ENCODE data around the gene KIF13A.
"Not testable (repeated sequence)": the region's sequence is repeated elsewhere in the genome, so short reads cannot be mapped to it uniquely, and the experiment has no call there.

The KIF13A gene

GRCh38 chr6:17998442-17998841, 11.0 kb upstream of the KIF13A start:
- no peak for DNase-seq (ENCODE audit: low read depth in 2 of 2)

GRCh38 chr6:17998003-17998402, 10.6 kb upstream of the KIF13A start:
- DNase-seq (ENCODE audit: low read depth in 2 of 2), result no peak

DNA sequence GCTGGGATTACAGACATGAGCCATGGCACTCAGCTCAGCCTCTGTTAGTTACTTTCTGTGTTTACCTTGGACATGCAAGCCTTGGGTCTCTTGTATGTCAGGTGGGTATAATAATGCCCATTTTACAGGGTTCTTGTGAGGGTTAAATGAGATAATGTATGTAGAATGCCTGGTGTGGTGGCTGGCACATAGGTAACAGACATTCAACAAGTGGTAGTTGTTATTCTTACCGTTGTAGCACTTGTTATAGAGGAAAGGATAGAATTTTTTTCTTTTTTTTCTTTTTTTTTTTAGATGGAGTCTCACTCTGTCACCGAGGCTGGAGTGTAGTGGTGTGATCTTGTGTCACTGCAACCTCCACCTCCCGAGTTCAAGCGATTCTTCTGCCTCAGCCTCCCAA, 8.0 kb upstream of the KIF13A start:
- no peak for DNase-seq (ENCODE audit: low read depth in 2 of 2)

- no peak for DNase-seq (ENCODE audit: low read depth in 2 of 2)
These were observed 6.6 kb upstream of the KIF13A start for GRCh38 chr6:17994019-17994418.

DNA sequence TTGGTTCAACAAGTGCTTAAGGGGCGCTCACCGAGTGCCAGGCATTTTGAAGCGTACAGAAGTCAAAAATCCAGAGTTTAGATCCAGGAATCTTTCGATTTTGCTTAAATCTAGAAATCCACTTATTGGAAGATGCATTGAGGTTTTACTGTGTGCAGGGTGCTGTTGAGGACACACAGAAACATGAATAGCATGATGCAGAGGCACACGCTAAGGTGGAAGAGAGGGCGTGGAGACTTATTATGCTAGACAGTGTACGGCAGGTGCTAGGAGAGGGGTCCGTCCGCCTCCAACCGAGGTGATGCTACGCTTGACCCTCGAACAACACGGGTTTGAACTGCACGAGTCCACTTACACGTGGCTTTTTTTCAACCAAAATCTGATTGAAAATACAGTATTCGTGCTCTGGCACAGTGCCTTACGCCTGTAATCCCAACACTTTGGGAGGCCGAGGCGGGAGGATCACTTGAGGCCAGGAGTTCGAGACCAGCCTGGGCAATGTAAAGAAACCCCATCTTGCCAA, 1.0 kb upstream of the KIF13A start:
- no peak for DNase-seq (ENCODE audit: low read depth in 2 of 2)

GRCh38 chr6:17987697-17988421, 424 bp upstream of the KIF13A start:
- no peak for DNase-seq (ENCODE audit: low read depth in 2 of 2)

DNA sequence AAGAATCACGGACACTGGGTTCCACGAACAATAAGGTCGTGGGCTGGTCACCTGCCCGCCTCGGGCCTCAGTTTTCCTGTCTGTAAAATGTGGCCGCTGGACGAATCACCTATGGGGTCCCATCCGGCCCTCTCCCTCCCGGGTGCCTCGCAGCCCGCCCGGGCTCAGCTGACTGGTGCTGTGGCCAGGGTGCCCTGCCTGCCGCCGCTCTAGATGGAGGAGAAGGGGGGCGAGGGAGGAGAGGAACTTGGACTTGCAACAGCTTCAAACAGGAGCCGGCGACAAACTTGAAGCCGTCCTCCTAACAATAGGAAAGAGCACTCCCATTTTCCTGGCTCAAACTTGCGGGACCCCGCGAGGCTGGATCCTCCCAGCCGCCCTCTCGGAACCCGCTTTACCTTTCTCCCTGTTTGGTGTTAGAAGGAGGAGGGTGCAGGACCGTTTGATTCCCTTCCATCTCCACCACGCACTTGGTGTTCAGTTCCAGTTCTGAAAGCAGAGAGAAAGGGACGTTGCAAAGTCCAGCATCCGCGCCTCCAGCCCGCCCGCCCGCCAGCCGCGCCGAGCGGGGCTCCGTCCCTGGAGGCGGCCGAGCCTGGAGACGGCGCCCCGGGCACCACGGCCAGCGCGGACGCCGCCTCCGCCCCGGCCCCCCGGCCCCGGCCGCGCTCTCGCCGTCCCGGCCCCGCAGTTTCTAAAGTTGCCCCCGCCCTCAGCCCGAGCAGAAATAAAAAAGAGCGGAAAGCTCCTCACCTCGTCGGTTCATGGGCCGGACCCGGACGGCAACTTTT, 584 bp downstream of the KIF13A start:
- DNase-seq (ENCODE audit: low read depth in 2 of 2), result no peak

DNA sequence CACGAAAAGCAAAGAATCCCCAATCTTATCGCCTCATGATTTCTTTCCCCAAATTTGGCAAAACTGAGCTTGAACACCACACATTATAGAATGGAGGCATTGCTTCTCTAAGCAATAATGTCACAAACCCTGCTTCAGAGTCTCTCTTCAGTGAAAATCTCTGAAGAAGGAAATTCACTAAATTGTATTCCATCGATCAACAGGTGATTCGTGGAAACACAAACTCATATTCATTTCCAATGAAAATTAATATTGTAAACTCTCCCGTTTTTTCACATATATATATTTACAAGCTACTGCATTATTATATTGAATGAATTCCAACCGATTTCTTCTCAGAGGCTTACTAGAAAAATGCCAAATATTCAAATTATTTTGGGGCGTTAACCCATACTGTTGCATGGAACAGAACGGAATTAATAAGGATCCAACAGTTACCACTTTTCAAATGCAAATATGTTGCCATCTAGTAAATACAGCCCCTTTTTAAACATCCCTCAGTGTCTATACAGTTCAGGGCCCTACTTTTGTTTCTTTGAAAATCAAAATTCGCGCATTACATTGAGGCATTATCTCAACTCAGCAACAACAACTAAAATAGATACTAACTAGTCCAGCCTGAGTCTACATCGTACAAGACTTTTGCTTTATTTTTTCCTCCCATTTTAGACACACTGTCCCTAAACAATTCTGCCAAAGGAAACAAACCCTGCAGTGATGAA, 1.3 kb downstream of the KIF13A start:
- no peak for DNase-seq (ENCODE audit: low read depth in 2 of 2)

DNA sequence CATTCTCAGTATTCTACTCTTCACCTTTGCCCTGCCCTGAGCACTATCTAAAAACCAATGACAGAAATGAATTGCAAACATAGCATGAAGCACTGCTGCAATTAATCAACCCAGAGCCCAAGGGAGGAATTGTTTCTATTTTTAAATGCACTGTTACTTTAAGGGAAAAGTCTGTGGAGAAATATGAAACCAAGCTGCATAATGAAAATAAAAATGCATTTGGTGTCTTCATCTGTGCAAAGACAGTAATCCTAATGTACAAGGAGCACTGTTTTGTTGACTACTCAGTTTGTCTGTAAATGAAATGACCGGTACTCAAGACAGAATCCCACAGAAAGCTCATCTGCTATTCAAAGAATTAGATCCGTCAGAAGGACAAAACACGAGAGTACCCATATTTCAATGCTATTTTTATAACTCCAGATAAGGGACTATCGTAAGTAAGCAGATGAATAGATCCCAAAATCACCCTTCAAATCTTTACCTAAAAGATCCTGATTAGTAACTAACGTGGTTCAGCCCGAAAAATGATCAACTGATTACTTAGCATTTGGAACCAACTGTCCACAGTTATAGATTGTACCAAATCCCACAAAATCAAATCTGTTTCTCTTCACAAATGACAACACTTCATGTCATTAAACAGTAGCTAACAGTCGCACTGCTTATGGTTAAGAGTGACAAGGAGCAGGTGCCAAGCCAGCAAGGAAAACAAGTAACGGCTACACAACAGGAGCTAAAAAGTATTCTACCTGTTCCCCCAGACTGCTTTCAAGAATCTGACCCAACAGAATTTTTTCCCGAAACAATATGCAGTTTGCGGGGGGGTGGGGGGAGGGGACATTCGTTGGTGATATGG, 2.4 kb downstream of the KIF13A start:
- DNase-seq (ENCODE audit: low read depth in 2 of 2), result no peak

DNA sequence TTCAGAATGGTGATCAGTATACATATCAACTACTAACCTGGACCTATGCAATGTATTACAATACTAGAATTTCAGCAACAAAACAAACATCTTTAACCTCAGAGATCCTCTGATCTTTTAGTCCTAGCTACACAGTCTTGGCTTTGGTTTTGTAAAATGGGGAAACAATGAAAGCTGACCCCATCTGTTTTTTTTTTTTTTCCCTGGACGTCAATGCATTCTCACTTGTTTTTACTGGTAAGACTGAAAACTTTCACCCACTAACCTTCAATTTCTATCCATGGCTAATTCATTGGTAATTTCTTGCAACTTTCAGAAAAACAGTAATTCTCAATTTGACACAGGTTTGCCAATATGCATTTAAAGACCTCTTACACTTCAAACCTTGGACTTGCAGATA, 3.0 kb downstream of the KIF13A start:
- no peak for DNase-seq (ENCODE audit: low read depth in 2 of 2)

GRCh38 chr6:17983730-17984129, 3.7 kb downstream of the KIF13A start:
- DNase-seq (ENCODE audit: low read depth in 2 of 2), result no peak

- DNase-seq (ENCODE audit: low read depth in 2 of 2), result no peak
These were observed 7.1 kb downstream of the KIF13A start for GRCh38 chr6:17980329-17980728.

DNA sequence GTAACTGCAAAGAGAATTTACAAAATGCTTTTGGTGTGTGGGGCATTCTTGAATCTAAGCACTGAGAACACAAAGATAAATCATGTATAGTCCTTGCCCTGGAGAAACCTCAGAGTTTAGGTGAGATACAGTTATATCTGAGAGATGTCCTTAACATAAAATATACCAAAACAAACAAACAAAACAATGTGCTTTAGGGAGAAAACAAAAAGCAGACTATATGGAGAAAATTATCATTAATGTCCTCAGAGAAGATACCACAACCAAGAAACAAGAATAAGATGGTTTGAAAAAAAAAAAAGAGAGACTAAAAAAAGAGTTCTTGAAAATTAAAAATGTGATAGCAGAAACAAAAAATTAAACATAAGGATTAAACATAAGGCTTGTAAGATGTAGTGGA, 8.0 kb downstream of the KIF13A start:
- DNase-seq (ENCODE audit: low read depth in 2 of 2), result no peak

GRCh38 chr6:17976258-17976657, 11.2 kb downstream of the KIF13A start:
- DNase-seq (ENCODE audit: low read depth in 2 of 2), result not testable (repeated sequence)

DNA sequence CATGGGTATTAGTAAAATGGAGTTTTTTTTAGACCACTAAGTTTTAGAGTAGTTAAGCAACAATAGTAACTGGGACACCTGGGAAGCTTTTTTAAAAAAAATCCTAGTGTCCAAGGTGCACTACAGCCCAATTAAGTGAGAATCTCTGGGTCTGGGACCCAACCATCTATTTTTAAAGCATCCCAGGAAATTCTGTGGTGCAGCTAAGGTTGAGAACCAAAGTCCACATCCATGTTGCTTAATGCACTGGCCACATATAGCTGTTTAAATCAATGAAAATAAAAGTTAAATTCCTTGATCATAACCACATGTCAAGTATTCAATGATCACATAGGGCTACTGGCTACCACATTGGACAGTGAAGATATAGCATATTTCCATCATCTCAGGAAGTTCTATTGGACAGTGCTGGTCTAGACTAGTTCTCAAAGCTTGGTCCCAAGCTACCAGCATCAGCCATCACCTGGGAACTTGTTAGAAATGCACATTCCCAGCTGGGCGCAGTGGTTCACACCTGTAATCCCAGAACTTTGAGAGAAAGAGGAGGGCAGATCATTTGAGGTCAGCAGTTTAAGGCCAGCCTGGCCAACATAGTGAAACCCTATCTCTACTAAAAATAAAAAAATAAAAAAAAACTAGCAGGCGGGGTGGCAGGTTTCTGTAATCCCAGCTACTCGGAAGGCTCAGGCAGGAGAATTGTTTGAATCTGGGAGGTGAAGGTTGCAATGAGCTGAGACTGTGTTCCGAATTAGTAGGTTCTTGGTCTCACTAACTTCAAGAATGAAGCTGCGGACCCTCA, 12.7 kb downstream of the KIF13A start:
- no peak for DNase-seq (ENCODE audit: low read depth in 2 of 2)

DNA sequence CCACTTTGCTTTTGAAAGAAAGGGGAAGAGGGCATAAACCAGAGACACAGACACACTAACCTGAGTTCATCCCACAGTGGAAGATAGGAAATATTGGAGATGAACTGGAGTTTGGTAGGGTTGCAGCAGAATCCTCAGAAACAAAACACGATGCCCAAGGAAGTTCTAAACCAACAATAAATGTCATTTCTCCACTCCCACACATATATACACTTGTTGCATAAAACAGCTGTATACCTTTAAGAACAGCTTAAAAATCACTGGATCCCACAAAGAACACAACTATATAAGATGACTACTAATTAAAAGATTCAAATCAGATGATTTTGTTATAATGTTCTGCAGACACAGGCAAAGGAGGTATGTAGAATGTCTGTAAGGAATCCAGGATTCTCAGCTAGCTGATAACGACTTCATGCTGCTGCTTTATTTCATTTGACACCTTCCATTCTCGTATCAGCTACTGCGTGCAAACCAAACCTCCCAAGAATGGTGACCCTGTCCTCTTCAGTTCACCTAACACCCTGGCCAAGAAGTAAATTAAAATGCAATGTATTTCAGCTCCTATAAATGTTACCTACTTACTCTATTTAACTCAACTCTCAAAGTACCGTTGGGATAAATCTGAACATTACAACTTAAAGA, 14.3 kb downstream of the KIF13A start:
- no peak for DNase-seq (ENCODE audit: low read depth in 2 of 2)

- DNase-seq (ENCODE audit: low read depth in 2 of 2), result no peak
These were observed 15.1 kb downstream of the KIF13A start for GRCh38 chr6:17972074-17972952.

GRCh38 chr6:17971128-17972073, 16.0 kb downstream of the KIF13A start:
- no peak for DNase-seq (ENCODE audit: low read depth in 2 of 2)

All from activated CD8-positive, alpha-beta memory T cell treated with anti-CD3 and anti-CD28 coated beads for 4 hours (primary cell).